ENCODE measurements around the gene PACS2.

PACS2 gene

DNA sequence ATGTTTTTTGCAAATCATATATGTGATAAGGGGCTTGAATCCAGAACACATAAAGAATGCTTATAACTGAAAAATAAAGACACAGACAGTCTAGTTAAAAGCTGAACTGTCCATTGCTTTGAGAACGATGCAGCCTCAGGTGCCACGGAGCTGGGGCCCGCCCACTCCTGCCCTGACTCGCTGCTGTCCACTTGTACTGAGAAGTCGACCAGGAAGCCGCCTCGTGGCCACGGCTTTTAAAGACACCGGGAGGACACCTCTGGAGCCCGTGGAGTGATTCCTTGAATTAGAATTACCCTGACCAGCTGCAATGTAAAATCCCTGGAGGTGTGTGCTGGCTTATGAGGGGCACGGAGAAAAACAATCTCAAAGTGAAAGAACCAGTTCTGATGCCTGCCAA is 59.8 kb downstream of the PACS2 start:
- no peaks in the 10 kb centered on the region for H3K9me3 ChIP-seq (ENCODE audit: insufficient read depth, low read depth, low read length)
- no peak overlapping the region for H3K4me2 ChIP-seq (ENCODE audit: low read depth, low read length, poor library complexity, severe bottlenecking)
- H3K36me3 ChIP-seq (ENCODE audit: insufficient read depth, low read length) = no peaks in the 10 kb centered on the region
- H3K9ac ChIP-seq (ENCODE audit: low read depth, low read length, poor library complexity, severe bottlenecking) = no peak overlapping the region
- H3K9me2 ChIP-seq (replicated peaks; ENCODE audit: low read depth, low read length) = no peaks in the 10 kb centered on the region
- peaks cover 3% of the 10 kb centered on the region; the same call in 1 of the 2 replicates for H3F3A ChIP-seq (ENCODE audit: low read depth)
- H3K4me3 ChIP-seq (ENCODE audit: low read length, poor library complexity, severe bottlenecking) = no peak overlapping the region
- no peak for TF ChIP-seq EZH2phosphoT487 (IDR thresholded peaks at IDR 0.05; ENCODE audit: borderline replicate concordance)
- TF ChIP-seq, protein P1, sequence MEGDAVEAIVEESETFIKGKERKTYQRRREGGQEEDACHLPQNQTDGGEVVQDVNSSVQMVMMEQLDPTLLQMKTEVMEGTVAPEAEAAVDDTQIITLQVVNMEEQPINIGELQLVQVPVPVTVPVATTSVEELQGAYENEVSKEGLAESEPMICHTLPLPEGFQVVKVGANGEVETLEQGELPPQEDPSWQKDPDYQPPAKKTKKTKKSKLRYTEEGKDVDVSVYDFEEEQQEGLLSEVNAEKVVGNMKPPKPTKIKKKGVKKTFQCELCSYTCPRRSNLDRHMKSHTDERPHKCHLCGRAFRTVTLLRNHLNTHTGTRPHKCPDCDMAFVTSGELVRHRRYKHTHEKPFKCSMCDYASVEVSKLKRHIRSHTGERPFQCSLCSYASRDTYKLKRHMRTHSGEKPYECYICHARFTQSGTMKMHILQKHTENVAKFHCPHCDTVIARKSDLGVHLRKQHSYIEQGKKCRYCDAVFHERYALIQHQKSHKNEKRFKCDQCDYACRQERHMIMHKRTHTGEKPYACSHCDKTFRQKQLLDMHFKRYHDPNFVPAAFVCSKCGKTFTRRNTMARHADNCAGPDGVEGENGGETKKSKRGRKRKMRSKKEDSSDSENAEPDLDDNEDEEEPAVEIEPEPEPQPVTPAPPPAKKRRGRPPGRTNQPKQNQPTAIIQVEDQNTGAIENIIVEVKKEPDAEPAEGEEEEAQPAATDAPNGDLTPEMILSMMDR (conservative IDR thresholded peaks at IDR 0.05; ENCODE audit: low read length) = no peak
- no peaks in the 10 kb centered on the region for H4K20me1 ChIP-seq (ENCODE audit: insufficient read depth, low read length, poor library complexity, severe bottlenecking)
- no peaks in the 10 kb centered on the region for H3K27me3 ChIP-seq (ENCODE audit: insufficient read depth, low read length, poor library complexity, severe bottlenecking)
- no peaks in the 10 kb centered on the region; the same call in 1 of the 2 replicates for H3K79me2 ChIP-seq (ENCODE audit: insufficient read depth, low read length)
- H2AFZ ChIP-seq (ENCODE audit: low read length) = no peak overlapping the region
- H3K4me1 ChIP-seq (ENCODE audit: insufficient read depth, low read length, poor library complexity, severe bottlenecking) = peaks cover 31% of the 10 kb centered on the region

DNA sequence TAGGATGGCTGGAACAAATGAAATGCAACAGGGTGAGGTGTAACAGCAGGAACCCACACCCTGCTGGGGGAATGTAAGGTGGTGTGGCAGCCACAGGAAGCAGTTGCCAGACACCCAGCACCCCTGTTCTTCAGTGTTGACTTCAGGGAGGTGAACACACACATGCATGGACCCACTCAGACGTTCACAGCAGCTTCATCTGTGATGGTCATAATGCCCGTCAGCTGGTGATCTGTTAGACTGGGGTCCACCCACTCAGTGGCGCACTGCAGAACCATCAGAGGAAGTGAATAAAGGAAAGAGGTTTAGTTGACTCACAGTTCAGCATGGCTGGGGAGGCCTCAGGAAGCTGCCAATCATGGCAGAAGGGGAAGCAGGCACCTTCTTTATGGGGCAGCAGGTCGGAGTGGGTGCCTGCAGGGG is 61.1 kb downstream of the PACS2 start:
- Histone ChIP-seq H4K20me1 (ENCODE audit: insufficient read depth, low read length, poor library complexity, severe bottlenecking) (no peaks in the 10 kb centered on the region), H2AFZ (ENCODE audit: low read length) (peak overlapping the region; percentile 0; the same call in 1 of the 2 replicates), H3K4me3 (ENCODE audit: low read length, poor library complexity, severe bottlenecking) (peak overlapping the region; percentile 8), H3K36me3 (ENCODE audit: insufficient read depth, low read length) (no peaks in the 10 kb centered on the region), H3K9me2 (replicated peaks; ENCODE audit: low read depth, low read length) (no peaks in the 10 kb centered on the region), H3K27me3 (ENCODE audit: insufficient read depth, low read length, poor library complexity, severe bottlenecking) (no peaks in the 10 kb centered on the region), H3K9me3 (ENCODE audit: insufficient read depth, low read depth, low read length) (no peaks in the 10 kb centered on the region), H3K4me2 (ENCODE audit: low read depth, low read length, poor library complexity, severe bottlenecking) (peak overlapping the region; percentile 67), H3K79me2 (ENCODE audit: insufficient read depth, low read length) (no peaks in the 10 kb centered on the region; the same call in 1 of the 2 replicates), H3K9ac (ENCODE audit: low read depth, low read length, poor library complexity, severe bottlenecking) (peak overlapping the region; percentile 0), H3K4me1 (ENCODE audit: insufficient read depth, low read length, poor library complexity, severe bottlenecking) (peaks cover 31% of the 10 kb centered on the region), H3F3A (ENCODE audit: low read depth) (peaks cover 3% of the 10 kb centered on the region; the same call in 1 of the 2 replicates)
- TF ChIP-seq, protein P1 (conservative IDR thresholded peaks at IDR 0.05; ENCODE audit: low read length) = no peak
- no peak for TF ChIP-seq EZH2phosphoT487 (IDR thresholded peaks at IDR 0.05; ENCODE audit: borderline replicate concordance)

DNA sequence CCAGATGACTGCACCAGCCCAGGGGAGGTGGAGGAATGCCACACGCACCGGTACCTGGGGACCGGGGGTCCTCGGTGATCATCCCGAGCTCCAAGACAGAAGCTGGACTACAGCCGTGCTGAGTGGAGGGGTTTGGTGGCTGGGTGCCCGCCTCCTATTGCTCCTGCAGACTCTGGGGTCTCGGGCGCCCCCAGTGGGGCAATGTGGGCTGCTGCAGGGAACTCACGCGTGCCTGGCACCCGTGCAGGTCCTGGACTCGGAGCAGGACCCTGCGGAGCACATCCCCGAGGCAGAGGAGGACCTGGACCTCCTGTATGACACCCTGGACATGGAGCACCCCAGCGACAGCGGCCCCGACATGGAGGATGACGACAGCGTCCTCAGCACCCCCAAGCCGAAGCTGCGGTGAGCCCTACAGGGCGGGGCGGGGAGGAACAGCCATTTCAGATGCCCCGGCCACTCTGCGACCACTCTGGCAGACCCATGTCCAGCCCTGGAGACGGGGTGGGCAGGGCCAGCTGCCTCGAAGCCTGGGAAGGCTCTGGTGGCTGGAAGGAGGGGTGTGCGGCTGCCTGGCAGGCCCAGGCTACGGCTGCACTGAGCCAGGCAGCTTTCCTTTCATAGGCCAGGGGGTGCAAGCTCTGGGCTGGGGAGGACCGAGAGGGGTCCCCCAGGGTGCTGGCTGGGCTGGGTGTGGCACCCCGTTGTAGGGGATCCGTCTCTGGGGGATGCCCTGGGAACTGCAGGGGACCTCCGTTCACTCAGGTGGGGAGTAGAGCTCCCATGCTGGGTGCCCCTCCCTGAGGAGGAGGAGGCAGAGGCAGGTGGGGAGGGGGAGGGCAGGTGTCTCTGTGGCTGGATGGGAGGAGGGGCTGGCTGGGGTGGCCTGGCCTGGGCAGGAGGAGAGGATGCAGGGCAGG is 62.2 kb downstream of the PACS2 start:
- Histone ChIP-seq H3K4me1 (ENCODE audit: insufficient read depth, low read length, poor library complexity, severe bottlenecking) (peaks cover 31% of the 10 kb centered on the region), H3K9ac (ENCODE audit: low read depth, low read length, poor library complexity, severe bottlenecking) (peak overlapping the region; percentile 37), H4K20me1 (ENCODE audit: insufficient read depth, low read length, poor library complexity, severe bottlenecking) (no peaks in the 10 kb centered on the region), H3K4me2 (ENCODE audit: low read depth, low read length, poor library complexity, severe bottlenecking) (peak overlapping the region; percentile 67), H3K27me3 (ENCODE audit: insufficient read depth, low read length, poor library complexity, severe bottlenecking) (no peaks in the 10 kb centered on the region), H3K4me3 (ENCODE audit: low read length, poor library complexity, severe bottlenecking) (peak overlapping the region; percentile 8), H3K9me2 (replicated peaks; ENCODE audit: low read depth, low read length) (no peaks in the 10 kb centered on the region), H3K36me3 (ENCODE audit: insufficient read depth, low read length) (no peaks in the 10 kb centered on the region), H3F3A (ENCODE audit: low read depth) (peaks cover 3% of the 10 kb centered on the region; the same call in 1 of the 2 replicates), H3K9me3 (ENCODE audit: insufficient read depth, low read depth, low read length) (no peaks in the 10 kb centered on the region), H3K79me2 (ENCODE audit: insufficient read depth, low read length) (no peaks in the 10 kb centered on the region; the same call in 1 of the 2 replicates), H2AFZ (ENCODE audit: low read length) (no peak overlapping the region)
- no peak for TF ChIP-seq EZH2phosphoT487 (IDR thresholded peaks at IDR 0.05; ENCODE audit: borderline replicate concordance)
- TF ChIP-seq, protein P1 (conservative IDR thresholded peaks at IDR 0.05; ENCODE audit: low read length) = no peak
